ENCODE data around the gene CARD18. TPM values are rescaled to one million over a fixed set of nuclear protein-coding genes. Genes with fewer than 3 reads are reported as not detected.
"Not testable (repeated sequence)": the region's sequence is repeated elsewhere in the genome, so short reads cannot be mapped to it uniquely, and the experiment has no call there.

Gene CARD18
- total RNA-seq, 1 donor from 2014 or later, result not detected

DNA sequence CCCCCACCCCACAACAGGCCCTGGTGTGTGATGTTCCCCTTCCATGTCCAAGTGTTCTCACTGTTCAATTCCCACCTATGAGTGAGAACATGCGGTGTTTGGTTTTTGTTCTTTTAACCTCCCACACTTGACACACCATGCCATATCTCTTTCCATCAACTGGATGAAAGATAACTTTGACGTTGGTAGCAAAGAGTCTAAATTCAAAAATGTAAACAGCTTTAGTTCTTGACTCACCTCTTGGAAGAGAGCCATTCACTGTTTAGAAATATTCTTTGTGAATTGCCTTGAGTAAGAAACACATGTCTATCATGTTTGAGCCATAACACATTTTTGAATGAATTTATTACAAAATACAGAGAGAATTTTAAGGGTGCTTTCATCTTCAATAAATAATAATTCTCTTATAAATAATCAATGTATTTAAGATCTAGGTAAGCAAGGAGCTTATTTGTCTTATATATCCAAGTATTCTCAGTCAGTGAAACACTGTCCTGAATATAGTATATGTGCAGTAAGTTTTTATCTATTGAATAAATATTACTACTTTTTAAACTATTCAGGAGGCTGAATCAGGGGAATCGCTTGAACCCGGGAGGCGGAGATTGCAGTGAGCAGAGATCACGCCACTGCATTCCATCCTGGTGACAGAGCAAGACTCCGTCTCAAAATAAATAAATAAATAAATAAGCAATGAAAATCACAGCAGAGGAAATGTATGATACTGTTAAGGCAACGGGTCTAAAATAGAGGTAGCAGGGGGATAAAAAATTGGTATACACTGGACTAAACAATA, 6.7 kb downstream of the CARD18 start:
- intact Hi-C loops (cut with micrococcal nuclease), result no loop called here

DNA sequence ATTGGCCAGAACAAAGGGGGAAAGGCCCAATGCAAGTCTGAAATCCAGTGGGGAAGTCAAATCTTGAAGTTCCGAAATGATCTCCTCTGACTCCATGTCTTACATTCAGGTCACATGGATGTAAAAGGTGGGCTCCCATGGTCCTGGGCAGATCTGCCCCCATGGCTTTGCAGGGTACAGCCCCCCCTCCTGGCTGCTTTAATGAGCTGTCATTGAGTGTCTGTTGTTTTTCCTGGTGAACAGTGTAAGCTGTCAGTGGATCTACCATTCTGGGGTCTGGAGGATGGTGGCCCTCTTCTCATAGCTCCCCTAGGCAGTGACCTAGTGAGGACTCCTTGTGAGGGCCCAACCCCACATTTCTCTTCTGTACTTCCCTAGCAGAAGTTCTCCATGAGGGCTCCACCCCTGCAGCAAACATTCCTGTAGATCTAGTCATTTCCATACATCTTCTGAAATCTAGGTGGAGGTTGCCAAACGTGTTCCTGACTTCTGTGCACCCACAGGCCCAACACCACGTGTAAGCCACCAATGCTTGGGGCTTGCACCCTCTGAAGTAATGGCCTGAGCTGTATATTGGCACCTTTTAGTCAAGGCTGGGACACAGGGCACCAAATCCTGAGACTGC, 9.3 kb downstream of the CARD18 start:
- intact Hi-C loops (cut with micrococcal nuclease), result no loop called here

DNA sequence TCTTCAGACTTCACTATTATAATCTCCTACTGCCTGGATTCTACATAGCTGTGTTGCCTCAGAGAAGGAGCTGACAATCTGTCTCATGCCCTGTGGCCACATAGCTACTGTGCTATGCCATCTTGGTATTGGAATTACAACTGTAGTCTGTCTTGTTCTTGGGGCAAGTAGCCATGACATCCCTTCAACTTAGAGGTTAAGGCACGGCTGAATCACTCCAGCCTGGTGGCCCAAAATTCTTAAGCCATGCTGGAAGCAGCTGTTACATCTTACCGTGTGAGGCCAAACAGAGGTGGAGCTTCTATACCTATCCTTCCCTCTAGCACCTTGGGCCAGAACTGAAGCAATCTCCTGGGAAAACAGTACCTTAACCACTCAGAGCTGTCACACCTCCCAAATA, 14.8 kb downstream of the CARD18 start:
- intact Hi-C loops (cut with micrococcal nuclease), result no loop called here

DNA sequence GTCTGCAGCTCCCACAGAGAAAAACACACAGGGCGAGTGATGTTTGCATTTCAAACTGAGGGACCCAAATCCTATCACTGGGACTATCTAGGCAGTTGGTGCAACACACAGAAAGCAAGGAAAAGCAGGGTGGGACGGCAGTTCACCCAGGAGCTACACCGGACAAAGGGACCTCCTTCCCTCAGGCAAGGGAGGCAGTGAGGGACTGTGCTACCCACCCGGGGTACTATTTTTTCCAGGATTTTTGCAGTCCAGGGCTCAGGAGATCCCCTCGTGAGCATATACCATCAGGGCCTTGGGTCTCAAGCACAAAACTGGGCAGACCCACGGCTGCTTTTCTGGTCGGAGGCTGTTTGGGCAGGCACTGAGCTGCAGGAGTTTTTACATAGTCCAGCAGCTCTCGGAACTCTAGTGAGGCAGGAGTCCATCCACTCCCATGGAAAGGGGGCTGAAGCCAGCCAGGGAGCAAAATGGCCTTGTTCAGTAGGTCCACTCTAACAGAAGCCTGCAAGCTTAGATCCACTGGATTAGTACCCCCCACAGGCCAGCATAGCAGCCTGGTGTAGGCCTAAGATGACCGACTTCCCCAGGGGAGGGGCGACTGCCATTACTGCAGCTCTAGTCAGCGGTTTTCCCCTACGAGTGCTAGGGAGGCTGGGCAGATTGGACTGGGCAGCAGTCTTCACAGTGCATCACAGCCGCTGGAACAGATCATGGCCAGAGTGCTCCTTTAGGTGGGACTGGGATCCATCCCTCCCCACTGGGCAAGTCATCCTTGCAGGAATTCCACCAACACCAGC, 28.2 kb downstream of the CARD18 start:
- intact Hi-C loops (cut with micrococcal nuclease), result no loop called here

DNA sequence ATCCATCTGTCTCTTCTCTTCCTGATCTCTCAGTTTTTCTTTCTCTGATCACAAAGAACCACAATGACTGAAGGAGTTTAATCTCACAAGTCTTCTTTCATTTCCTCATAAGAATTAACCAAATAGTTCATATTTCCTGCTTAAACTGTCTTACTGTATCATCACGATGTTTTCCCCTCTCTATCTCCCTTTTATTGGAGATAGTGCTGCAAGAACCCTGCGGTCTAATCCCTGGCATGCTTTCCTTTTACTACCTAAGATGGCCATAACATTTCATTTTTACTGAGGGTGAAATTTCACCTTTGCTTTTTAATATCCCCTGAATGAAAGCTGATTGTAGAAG, 28.9 kb downstream of the CARD18 start:
- intact Hi-C loops (cut with micrococcal nuclease), result no loop called here

DNA sequence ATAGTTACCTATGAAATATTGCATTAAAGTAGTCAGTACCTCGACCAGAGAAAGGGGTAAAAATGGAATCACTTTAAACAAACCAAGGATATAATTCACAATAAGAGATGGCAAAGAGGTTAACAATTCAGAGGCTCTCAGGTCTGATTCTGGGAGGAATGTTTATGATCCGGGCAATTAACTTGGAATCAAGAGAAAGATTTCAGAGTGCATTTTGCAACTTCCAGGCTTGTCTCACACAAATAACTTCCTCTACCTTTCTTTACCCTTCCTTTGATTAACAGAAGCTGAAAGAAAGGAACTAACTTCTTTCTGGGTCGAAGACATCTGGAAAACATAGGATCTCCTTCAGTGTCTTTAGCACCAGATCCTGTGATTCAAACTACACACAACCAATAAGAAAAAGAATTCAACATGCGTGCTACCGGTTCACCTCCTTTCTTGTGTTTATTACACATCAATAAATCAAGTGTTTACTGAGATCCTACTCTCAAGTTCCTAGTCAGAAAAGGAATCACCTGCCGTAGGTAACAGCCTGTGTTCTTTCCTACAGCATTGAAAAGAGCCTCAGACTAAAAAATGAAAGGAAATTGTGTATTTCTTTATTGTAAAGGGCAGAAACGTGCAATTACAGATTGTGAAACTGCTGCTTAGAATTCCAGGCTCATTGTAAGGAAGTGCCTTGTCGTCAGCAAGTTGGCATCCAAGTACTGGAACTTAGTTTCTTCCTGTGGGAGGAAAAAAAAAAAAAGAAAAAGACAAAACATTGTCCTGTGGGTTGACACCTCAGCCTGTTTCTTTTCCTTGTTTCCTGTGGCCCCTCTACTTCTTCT, 29.5 kb downstream of the CARD18 start:
- intact Hi-C loops (cut with micrococcal nuclease), result no loop called here

DNA sequence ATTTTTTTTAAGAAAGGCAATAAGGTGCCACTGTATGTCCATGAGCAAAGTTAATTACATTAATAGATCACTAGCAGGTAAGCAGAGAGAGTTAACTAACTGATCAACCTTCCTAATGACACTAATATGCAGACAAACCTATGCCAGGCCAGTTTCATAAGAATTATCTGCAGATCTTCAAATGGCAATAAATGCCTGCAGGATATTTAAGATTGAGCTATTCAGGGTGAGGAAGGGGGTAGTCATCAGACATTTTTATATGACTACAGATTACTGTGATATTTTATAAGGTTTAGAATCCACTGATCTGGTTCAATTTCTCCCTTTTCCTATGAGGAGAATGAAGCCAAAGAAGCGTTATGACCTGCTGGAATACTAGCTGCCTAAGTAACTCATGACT, 30.2 kb downstream of the CARD18 start:
- intact Hi-C loops (cut with micrococcal nuclease), result no loop called here

DNA sequence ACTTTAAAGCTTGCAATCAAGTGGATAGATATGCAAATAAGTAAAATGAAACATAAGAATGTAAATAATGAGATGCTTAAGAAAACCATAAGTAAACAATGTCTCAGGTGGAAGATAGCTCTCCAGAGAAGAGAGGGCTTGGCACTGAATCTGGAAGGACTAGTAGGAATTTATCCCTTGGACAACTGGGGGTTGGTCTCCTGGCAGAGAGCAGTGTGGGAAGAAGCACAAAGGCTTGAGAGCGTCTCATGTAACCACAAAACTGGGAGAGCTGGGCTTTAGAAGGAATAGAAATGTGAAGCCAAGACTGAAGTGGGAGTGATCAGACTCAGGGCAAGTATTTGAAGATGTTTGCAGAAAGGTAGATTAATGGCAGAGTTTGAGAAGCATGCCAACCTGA, 31.3 kb downstream of the CARD18 start:
- intact Hi-C loops (cut with micrococcal nuclease), result no loop called here

DNA sequence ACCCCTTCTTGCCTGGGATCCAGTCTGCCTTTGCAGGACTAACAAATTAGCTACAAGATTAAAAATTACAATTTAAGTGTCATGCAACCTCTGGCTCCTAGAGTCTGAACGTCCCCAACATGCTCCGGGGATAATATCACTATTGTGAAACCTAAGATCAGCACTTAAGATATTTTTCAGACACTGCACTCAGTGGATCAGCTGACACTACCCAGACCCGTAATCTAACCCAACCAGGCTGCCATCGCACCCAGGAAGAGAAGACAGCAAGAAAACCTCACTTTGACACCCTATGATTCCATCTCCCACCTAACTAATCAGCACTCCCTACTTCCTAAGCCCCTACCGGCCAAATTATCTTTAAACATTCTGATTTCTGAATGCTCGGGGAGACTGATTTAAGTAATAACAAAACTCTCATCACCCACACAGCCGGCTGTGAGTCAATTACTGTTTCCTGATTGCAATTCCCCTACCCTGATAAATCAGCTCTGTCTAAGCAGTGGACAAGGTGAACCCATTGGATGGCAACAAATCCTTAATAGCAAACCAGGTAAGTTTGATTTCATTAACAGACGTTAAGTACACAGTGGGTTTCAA, 32.2 kb downstream of the CARD18 start:
- intact Hi-C loops (cut with micrococcal nuclease), result loop anchor here (2.0 kb wide), 1 partner anchor 31 kb away; no protein-coding TSS in a partner anchor

DNA sequence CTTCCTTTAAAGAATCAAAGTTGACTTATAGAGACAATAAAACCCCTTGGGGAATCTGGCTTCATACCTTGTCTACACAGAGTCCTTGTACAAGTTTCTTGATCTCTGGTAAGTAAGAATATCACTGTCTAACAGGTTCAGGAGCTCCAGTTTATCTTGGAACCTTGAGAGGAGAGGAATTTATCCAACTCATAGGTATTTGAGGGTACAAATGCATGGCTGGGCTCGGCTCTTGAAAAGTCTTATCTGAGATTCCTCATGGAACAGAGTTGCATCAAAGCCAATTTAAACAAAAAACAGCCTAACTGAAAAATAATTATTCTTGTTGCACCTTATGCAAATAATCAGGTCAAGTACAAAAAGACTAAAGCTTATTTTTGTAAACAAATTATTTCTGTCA, 33.4 kb downstream of the CARD18 start:
- intact Hi-C loops (cut with micrococcal nuclease), result loop anchor here (2.0 kb wide), 1 partner anchor 29 kb away; no protein-coding TSS in a partner anchor

DNA sequence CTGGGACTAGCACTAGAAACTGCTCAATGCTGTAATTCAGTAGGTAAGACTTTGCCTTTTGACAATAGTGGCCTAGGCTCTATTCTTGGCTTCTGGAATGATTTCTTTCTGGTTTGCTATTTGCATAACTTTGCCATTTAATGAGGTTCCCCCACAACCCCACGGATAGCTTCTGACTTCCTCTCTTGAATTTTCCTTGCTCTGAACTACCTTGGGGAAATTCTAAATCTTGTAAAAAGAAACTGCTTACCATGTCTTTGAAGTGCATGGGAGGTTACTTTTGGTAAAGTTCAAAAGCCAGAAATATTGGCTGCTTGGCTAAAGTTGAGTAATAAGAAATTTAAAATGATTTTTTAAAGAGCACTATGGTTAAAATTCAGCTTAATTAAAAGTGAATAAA, 35.3 kb downstream of the CARD18 start:
- intact Hi-C loops (cut with micrococcal nuclease), result loop anchor here (5.0 kb wide), 1 partner anchor 72 kb away; no protein-coding TSS in a partner anchor

DNA sequence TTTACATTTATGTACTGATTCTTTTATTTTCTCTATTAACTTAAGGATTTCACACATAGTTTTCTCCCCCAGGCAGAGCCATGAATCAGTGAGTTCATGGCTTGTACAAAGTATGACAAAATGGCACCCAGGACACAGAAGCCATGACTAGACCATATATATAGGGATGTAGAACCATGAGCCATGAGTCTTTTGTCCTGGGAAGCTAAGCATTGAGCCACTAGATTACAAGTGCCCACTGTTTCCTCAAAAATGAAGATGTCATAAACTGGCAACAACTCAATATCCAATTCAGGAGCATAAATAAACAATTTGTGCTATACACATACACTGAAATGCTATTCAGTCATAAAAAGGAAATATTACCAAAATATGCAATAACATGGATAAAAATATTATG, 36.2 kb downstream of the CARD18 start:
- intact Hi-C loops (cut with micrococcal nuclease), result loop anchor here (5.0 kb wide), 1 partner anchor 71 kb away; no protein-coding TSS in a partner anchor

DNA sequence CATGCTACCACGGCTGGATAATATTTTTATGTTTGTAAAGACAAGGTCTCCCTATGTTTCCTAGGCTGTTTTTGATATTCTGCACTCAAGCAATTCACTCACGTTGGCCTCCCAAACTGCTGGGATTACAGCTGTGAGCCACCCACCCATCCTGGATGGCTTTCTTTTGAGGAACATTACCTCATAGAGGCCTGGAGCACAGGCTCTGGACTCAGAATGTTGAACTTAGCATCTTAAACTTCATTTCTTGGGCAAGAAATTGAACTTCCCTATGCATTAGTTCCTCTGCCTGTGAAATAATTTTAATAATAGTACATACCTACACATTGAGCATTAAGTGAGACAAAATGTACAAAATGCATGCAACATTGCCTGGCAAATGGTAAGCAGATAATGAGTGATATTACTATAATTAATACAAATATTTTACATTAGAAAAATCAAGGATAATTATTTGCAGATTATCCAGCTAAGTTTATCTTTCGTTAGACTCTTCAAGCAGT, 37.4 kb downstream of the CARD18 start:
- intact Hi-C loops (cut with micrococcal nuclease), result loop anchor here (5.0 kb wide), 1 partner anchor 70 kb away; no protein-coding TSS in a partner anchor

DNA sequence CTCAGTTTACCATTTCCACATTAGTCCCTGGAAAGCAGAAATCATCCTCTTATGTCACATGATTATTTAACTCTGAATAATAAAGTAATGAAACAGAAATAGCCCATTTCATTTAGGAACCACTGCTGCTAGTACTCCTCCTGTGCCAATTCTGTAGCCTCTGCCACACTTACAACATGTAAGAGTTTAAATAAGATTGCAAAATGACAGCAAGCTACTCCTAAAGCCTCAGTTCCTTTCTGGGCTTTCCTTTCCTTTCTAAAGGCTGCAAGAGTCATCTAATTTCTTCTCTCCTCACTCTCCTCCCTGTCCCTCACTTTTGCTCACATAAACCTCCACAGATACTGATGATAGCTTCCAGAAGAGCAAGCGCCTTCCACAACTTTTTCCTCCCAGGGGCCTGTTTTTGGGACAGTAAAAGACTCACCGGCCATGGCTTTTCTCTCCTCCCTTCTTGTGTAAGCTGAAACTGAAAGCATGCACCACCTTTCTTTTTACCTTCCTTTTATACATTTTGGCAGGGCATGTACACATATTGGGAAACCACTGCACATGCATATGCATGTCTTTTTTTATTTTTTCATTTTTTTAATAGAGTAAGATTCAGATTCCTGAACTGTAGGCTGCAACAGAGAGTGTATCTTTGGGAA, 38.5 kb downstream of the CARD18 start:
- intact Hi-C loops (cut with micrococcal nuclease), result loop anchor here (5.0 kb wide), 1 partner anchor 69 kb away; no protein-coding TSS in a partner anchor

DNA sequence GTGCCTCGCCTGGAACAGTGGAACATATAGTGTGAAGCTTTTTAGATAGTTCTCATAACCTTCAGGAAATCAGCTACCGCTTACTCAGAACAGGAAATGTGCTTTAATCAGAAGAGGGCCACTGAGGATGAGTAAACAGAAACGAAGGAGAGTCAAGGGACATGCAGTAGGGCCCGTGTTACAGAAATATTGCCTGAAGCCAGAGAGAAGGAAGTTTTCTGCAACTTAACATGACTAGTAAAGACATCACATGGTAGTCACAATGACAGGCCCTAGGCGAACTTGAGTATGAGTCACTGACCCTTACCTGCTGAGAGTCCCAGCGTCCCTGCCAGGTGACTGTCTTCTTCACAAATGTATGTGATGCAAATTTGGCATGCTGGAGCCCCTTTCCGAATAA, 39.4 kb downstream of the CARD18 start:
- intact Hi-C loops (cut with micrococcal nuclease), result loop anchor here (5.0 kb wide), 1 partner anchor 68 kb away; no protein-coding TSS in a partner anchor

DNA sequence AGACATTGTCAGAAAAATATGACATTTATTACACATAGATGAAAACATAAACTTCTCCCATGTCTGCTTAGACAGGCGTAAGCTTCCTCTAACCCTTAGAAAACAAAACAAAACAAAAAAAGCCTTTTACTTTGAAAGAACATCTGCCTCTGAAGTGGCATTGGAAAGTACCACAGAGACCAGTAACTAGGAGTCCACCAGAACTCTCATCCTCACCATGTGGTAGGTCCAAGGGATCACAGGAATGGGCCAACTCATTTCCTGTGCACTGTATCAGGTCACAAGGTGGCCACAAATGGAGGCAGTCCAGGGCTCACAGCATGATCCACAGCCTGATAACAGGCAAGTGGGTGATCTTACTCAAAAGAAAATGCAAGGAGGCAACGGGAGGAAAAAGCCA, 40.0 kb downstream of the CARD18 start:
- intact Hi-C loops (cut with micrococcal nuclease), result not testable (repeated sequence)

DNA sequence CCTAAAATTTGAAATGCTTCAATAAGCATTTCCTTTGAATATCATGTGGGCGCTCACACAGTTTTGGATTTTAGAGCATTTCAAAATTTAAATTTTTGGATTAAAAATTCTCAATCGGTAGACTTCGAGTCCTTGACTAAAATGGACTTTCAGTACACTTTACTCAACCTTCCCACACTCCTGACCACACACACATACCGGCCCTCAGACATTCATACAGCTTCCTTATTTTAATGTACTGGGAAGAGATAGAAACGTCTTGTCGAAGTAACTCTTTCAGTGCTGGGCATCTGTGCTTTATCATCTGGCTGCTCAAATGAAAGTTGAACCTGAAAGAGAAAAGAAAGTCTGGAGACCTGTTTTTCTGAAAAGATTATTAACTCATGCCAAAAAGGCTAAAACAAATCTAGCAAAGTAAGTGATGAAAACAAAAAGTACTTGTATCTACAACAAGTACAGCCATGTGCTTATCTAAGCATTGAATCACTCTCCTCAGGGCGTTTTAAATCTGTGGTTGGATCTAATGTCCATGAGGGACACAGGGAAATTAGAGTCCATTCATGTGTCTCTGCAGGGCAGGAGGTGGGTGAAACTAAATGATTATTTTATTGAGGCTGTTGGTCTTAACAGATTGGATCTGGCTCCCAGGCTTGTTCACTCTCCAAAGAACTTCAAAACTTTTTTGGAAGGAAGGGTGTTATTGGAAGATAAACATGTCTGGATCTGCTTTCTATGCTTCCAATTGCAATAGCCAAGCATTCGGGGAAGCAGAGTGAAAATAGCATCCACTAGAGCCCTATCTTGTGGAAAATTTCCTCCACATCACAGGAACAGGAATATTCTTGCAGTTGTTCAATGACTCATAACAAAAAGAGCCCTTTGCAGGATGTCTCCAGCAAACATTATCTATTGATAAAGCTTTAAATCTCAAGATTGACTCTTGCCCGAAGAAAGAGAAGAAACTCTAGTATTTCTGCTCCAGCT, 47.0 kb downstream of the CARD18 start:
- intact Hi-C loops (cut with micrococcal nuclease), result no loop called here
